ENCODE data around the gene GABBR2. TPM values are rescaled to one million over a fixed set of nuclear protein-coding genes. Genes with fewer than 3 reads are reported as not detected.

Gene GABBR2
- total and polyA plus RNA-seq, 8 donors, result 0.41 to 2.3 (median 0.79) TPM

DNA sequence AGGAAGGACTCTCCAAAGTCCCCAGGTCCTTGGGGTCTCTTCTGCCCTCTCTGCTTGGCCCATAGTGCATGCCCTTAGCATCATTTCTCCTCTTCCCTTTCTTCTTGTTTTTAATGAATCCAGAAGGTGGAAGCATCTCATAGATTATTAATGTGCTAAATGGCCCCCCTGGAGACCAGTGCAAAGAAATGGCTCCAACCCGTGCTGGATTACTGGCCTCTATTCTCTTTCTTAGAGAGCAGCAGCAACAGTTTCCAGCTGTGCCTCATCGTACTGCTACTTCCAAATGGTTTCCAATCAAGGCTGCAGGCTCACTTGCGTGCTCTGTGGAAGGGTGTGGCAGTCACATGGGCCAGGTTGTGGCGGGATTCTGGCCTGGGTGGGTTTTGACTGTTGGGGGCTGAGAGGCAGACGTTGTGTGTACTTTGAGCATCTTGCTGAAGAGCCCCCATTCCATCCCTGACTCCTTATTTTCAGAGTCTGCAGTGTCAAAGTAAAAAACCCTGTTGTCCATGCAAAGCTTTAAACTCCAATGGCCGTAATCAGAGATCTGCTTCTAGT lies 139.7 kb downstream of the GABBR2 start:
- ATAC-seq (no peak), DNase-seq (no peak)
- H3K4me1 ChIP-seq, result no peaks in the 10 kb centered on the region
- TF ChIP-seq, protein P1, sequence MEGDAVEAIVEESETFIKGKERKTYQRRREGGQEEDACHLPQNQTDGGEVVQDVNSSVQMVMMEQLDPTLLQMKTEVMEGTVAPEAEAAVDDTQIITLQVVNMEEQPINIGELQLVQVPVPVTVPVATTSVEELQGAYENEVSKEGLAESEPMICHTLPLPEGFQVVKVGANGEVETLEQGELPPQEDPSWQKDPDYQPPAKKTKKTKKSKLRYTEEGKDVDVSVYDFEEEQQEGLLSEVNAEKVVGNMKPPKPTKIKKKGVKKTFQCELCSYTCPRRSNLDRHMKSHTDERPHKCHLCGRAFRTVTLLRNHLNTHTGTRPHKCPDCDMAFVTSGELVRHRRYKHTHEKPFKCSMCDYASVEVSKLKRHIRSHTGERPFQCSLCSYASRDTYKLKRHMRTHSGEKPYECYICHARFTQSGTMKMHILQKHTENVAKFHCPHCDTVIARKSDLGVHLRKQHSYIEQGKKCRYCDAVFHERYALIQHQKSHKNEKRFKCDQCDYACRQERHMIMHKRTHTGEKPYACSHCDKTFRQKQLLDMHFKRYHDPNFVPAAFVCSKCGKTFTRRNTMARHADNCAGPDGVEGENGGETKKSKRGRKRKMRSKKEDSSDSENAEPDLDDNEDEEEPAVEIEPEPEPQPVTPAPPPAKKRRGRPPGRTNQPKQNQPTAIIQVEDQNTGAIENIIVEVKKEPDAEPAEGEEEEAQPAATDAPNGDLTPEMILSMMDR (IDR thresholded peaks at IDR 0.05), result no peak
- no peak overlapping the region for H3K27ac ChIP-seq
- no peaks in the 10 kb centered on the region for H3K36me3 ChIP-seq
- H3K4me3 ChIP-seq, result no peak overlapping the region
- no peaks in the 10 kb centered on the region for H3K9me3 ChIP-seq
- intact Hi-C loops (cut with DNase I), result no loop called here
- peaks cover 0 to 6% of the 10 kb centered on the region in 2 donors for H3K27me3 ChIP-seq

DNA sequence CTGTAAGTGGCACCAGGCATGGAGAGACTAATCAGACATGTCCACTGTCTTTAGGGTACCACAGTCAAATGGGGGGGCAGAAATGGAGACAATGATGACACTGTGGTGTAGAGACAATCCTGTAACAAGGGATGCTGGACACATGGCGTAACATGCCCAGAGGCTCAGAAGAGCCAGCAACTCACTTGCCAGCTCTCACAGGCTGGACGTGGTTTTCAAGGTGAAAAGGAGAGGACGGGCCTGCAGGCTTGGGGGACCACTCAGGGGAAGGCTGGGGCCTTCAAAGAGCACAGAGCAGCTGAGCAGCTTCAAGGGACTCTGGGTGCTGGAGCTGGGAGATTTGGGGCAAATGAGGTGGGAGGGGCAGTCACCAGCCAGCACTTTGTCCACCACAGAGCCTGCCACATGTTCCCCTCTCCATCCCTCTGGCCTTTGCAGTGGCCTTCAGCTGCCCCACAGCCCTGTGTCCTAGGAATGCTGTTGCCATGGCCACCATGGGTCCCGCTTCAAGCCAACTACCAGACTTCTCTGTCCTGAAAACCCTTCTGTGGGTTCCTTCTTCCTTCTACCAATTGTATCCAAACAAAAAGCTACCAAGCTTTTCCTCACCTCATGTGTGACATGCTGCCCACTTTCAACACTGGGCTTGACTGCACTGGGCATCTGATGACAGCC lies 140.4 kb downstream of the GABBR2 start:
- Histone ChIP-seq H3K9me3 (no peaks in the 10 kb centered on the region), H3K27me3 (peaks cover 0 to 6% of the 10 kb centered on the region in 2 donors), H3K36me3 (no peaks in the 10 kb centered on the region), H3K4me3 (no peak overlapping the region), H3K4me1 (no peaks in the 10 kb centered on the region), H3K27ac (no peak overlapping the region)
- TF ChIP-seq, protein P1 (IDR thresholded peaks at IDR 0.05), result no peak
- intact Hi-C loops (cut with DNase I), result no loop called here
- no peak for DNase-seq
- no peak for ATAC-seq

DNA sequence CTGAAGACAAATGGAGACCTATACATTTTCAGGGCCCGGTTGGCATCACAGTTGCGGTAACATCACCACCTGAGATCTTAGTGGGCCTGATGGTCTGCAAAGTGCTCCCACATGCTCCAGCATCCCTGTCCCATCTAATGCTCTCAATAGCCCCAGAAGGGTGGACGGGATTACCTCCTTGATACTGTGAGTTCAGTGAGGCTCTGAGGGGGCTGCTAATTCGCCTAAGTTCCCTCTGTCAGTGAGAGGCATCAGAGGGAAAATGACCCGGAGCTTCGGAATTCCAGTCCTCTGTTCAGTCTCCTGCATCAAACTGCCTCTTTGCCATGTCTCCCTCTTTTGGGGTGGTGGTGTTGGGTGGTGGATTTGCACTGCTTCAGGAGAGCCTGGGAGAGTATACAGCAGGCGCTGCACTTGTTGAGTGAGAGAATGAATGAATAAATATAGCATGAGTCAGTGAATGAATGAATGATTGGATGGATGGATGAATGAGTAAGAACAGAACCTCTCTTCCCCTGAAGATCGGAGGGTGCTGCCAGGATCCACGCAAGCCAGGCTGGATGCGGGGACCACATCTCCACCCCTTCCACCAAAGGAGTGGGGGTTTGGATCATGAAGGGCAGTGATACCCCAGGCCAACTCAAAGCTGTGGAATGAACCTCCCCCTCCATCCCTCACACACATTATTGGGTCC lies 141.0 kb downstream of the GABBR2 start:
- TF ChIP-seq, protein P1 (IDR thresholded peaks at IDR 0.05), result no peak
- ATAC-seq (no peak), DNase-seq (no peak)
- intact Hi-C loops (cut with DNase I), result no loop called here
- Histone ChIP-seq H3K27me3 (peaks cover 0 to 6% of the 10 kb centered on the region in 2 donors), H3K9me3 (no peaks in the 10 kb centered on the region), H3K36me3 (no peaks in the 10 kb centered on the region), H3K4me1 (no peaks in the 10 kb centered on the region), H3K4me3 (no peak overlapping the region), H3K27ac (no peak overlapping the region)

DNA sequence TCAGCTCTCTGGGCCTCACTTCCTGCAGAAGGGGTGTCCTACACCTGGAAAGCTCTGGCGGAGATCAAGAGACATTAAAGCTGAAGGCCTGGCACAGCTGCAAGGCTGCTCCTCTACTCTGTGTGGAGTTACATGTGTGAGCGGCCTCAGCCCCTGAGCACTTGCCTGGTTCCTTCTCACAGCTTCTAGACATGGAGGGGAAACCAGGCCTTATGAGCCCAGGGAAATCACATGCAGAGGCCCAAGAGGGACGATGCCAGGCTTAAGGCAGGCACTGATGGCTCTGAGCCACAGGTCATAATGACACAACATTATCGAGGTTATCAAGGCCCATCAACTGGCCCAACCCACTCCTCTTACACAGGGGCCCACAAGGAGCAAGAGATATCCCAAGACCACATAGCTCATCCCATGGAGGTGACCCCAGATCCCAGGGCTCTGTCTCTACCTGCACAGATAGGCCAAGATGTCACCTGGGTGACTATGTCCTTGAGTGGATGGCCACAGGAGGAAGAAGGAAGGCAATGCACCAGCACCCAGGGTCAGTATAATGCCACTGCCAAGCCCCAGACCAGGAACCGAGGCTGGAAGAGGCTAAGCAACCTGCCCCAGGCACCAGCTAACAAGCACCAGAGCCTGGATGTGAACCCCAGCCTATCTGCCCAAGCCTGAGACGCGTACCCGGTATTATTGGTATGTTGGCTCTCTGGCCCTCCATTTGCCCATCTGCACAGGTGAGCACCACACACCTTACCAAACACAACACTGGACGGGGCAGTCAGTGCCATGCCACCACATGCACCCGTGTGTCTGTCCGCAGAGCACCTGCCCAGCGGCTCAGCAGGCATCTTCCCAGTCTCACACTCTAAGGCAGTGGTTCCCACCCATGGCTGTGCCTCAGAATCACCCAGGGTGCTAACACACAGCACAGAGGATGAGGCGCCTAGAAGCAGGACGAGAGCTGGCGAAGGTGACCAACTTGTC lies 143.3 kb downstream of the GABBR2 start:
- no peak for ATAC-seq

More for the DNA sequence above, 143.3 kb downstream of the GABBR2 start:
- no peak for DNase-seq
- no peaks in the 10 kb centered on the region for H3K27me3 ChIP-seq
- H3K36me3 ChIP-seq, result no peaks in the 10 kb centered on the region
- no peaks in the 10 kb centered on the region for H3K9me3 ChIP-seq
- no peak overlapping the region for H3K4me3 ChIP-seq
- intact Hi-C loops (cut with DNase I), result no loop called here
- TF ChIP-seq, protein P1 (IDR thresholded peaks at IDR 0.05), result no peak
- H3K4me1 ChIP-seq, result no peaks in the 10 kb centered on the region
- no peak overlapping the region for H3K27ac ChIP-seq

Measured in left lung (tissue), 10 donors.